ENCODE results near the gene TEX19.

DNA sequence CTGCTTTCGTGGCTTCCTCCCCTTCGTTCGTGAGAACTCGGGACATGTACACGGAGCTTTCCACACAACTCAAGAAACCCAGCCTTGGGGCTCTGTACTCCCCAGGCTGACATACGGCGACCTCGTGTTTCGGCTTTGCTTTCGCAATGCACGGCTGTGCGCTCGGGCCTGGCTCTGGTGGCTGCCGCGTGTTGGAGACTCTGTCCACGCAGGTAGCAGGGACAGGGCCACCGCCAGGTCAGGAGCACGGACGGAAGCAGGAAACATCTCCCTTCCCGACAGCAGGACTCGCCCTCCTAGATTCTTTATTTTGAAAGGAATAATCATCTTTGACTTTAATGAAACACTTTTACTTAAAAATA is 29.9 kb downstream of the TEX19 start:
- TF ChIP-seq, protein P1, sequence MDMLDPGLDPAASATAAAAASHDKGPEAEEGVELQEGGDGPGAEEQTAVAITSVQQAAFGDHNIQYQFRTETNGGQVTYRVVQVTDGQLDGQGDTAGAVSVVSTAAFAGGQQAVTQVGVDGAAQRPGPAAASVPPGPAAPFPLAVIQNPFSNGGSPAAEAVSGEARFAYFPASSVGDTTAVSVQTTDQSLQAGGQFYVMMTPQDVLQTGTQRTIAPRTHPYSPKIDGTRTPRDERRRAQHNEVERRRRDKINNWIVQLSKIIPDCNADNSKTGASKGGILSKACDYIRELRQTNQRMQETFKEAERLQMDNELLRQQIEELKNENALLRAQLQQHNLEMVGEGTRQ (IDR thresholded peaks at IDR 0.05; ENCODE audit: low read depth, low read length) = no peak
- TF ChIP-seq, protein P2, sequence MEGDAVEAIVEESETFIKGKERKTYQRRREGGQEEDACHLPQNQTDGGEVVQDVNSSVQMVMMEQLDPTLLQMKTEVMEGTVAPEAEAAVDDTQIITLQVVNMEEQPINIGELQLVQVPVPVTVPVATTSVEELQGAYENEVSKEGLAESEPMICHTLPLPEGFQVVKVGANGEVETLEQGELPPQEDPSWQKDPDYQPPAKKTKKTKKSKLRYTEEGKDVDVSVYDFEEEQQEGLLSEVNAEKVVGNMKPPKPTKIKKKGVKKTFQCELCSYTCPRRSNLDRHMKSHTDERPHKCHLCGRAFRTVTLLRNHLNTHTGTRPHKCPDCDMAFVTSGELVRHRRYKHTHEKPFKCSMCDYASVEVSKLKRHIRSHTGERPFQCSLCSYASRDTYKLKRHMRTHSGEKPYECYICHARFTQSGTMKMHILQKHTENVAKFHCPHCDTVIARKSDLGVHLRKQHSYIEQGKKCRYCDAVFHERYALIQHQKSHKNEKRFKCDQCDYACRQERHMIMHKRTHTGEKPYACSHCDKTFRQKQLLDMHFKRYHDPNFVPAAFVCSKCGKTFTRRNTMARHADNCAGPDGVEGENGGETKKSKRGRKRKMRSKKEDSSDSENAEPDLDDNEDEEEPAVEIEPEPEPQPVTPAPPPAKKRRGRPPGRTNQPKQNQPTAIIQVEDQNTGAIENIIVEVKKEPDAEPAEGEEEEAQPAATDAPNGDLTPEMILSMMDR (conservative IDR thresholded peaks at IDR 0.05; ENCODE audit: low read depth, low read length) = no peak
- TF ChIP-seq, protein P3, sequence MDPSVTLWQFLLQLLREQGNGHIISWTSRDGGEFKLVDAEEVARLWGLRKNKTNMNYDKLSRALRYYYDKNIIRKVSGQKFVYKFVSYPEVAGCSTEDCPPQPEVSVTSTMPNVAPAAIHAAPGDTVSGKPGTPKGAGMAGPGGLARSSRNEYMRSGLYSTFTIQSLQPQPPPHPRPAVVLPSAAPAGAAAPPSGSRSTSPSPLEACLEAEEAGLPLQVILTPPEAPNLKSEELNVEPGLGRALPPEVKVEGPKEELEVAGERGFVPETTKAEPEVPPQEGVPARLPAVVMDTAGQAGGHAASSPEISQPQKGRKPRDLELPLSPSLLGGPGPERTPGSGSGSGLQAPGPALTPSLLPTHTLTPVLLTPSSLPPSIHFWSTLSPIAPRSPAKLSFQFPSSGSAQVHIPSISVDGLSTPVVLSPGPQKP (IDR thresholded peaks at IDR 0.05; ENCODE audit: borderline replicate concordance, low read depth, low read length) = no peak
- TF ChIP-seq FOS (IDR thresholded peaks at IDR 0.05; ENCODE audit: low read depth, low read length) (no peak), MAFK (IDR thresholded peaks at IDR 0.05; ENCODE audit: low read depth, low read length) (no peak), BHLHE40 (IDR thresholded peaks at IDR 0.05; ENCODE audit: low read depth, low read length) (no peak), POLR2A (IDR thresholded peaks at IDR 0.05; ENCODE audit: low read depth, low read length) (no peak), CEBPB (IDR thresholded peaks at IDR 0.05; ENCODE audit: low read depth, low read length) (no peak), MXI1 (IDR thresholded peaks at IDR 0.05; ENCODE audit: borderline replicate concordance, low read depth, low read length) (no peak)

All from IMR-90 (cell line).